WTC11 (cell line): Measurements from ENCODE around the gene UNCX. TPM values are rescaled to one million over a fixed set of nuclear protein-coding genes. Genes with fewer than 3 reads are reported as not detected.

Experiments
- ATAC-seq: fragments of 200-7000 bp; cut with Tn5 transposase; 2 replicates; pipeline ENCODE4 v1.10.0; 2021; ENCODE audit warnings: mild to moderate bottlenecking, moderate library complexity
- CTCF ChIA-PET: fragments of 300-600 bp; sonication (Branson Sonifier 250); formaldehyde crosslinking; loops from one replicate; lab custom pipeline; 2021; ENCODE audit warnings: antibody characterized with exemption; lab: Charles Lee
- POLR2A ChIA-PET: fragments of 350-600 bp; sonication (Branson Sonifier 250); formaldehyde crosslinking; loops from one replicate; lab custom pipeline; 2021; ENCODE audit warnings: antibody characterized with exemption; lab: Charles Lee
- DNase-seq: peaks from one replicate; pipeline ENCODE4 v3.0.0; 2021; ENCODE audit warnings: low spot score
- H3K27ac Mint-ChIP-seq: 2 replicates; pipeline ENCODE4 v1.8.0; 2021; ENCODE audit warnings: mixed read lengths
- H3K27me3 Mint-ChIP-seq: 2 replicates; pipeline ENCODE4 v1.8.0; 2021; ENCODE audit warnings: low read depth, mild to moderate bottlenecking, moderate library complexity, mixed read lengths
- H3K36me3 Mint-ChIP-seq: 2 replicates; pipeline ENCODE4 v1.8.0; 2021; ENCODE audit warnings: mixed read lengths
- H3K4me1 Mint-ChIP-seq: 2 replicates; pipeline ENCODE4 v1.8.0; 2022; ENCODE audit warnings: mixed read lengths
- H3K4me3 Mint-ChIP-seq: 2 replicates; pipeline ENCODE4 v1.8.0; 2021; ENCODE audit warnings: mild to moderate bottlenecking, moderate library complexity, mixed read lengths
- H3K9me3 Mint-ChIP-seq: 2 replicates; pipeline ENCODE4 v1.8.0; 2021; ENCODE audit warnings: mixed read lengths
- FOXJ3 ChIP-seq: sonication (generic); formaldehyde crosslinking; IDR thresholded peaks from 2 replicates; pipeline ENCODE4 v1.9.0; 2021; ENCODE audit warnings: missing genetic modification reagents, mild to moderate bottlenecking, borderline replicate concordance
- HMGA2 ChIP-seq: fragments of 250-450 bp; sonication (Bioruptor Pico); IDR thresholded peaks from 2 replicates; pipeline ENCODE4 v1.4.0; 2021; ENCODE audit warnings: mild to moderate bottlenecking, moderate library complexity
- JAZF1 ChIP-seq: fragments of 250-450 bp; sonication (Bioruptor Pico); IDR thresholded peaks from 2 replicates; pipeline ENCODE4 v1.9.0; 2021; ENCODE audit warnings: moderate library complexity, mild to moderate bottlenecking, inconsistent platforms
- MYBL2 ChIP-seq: sonication (generic); formaldehyde crosslinking; IDR thresholded peaks from 2 replicates; pipeline ENCODE4 v1.8.1; 2023; ENCODE audit warnings: mild to moderate bottlenecking, moderate library complexity, missing genetic modification reagents
- PRRX2 ChIP-seq: fragments of 250-450 bp; sonication (Bioruptor Pico); IDR thresholded peaks from 2 replicates; pipeline ENCODE4 v1.8.0; 2021; ENCODE audit warnings: mild to moderate bottlenecking
- RORB ChIP-seq: fragments of 250-450 bp; sonication (Bioruptor Pico); IDR thresholded peaks from 2 replicates; pipeline ENCODE4 v1.9.0; 2021; ENCODE audit warnings: mild to moderate bottlenecking
- SP1 ChIP-seq: sonication (generic); formaldehyde crosslinking; conservative IDR thresholded peaks from 2 replicates; pipeline ENCODE4 v1.8.1; 2022; ENCODE audit warnings: missing genetic modification reagents
- ZNF263 ChIP-seq: sonication (generic); formaldehyde crosslinking; IDR thresholded peaks from 2 replicates; pipeline ENCODE4 v1.8.1; 2022; ENCODE audit warnings: low read depth, mild to moderate bottlenecking, moderate library complexity, missing genetic modification reagents
- ZNF671 ChIP-seq: fragments of 250-450 bp; sonication (Bioruptor Pico); IDR thresholded peaks from 2 replicates; pipeline ENCODE4 v1.8.0; 2021; ENCODE audit warnings: mild to moderate bottlenecking
- total RNA-seq: library from RNA; stranded (reverse); gene quantifications from 3 replicates; pipeline ENCODE4 v1.2.3, GENCODE V29; 2021
- TF ChIP-seq, protein P1 (sequence below): fragments of 250-450 bp; sonication (Bioruptor Pico); IDR thresholded peaks from 2 replicates; pipeline ENCODE4 v1.9.0; 2021; ENCODE audit warnings: mild to moderate bottlenecking
- TF ChIP-seq, protein P2 (sequence below): fragments of 200-600 bp; IDR thresholded peaks from 2 replicates; pipeline ENCODE4 v1.8.0; 2022; ENCODE audit warnings: antibody characterized with exemption
- TF ChIP-seq, protein P3 (sequence below): sonication (generic); formaldehyde crosslinking; IDR thresholded peaks from 2 replicates; pipeline ENCODE4 v1.8.0; 2023; ENCODE audit warnings: missing genetic modification reagents
- TF ChIP-seq, protein P4 (sequence below): sonication (generic); formaldehyde crosslinking; conservative IDR thresholded peaks from 2 replicates; pipeline ENCODE4 v1.8.1; 2022; ENCODE audit warnings: mild to moderate bottlenecking, missing genetic modification reagents
- TF ChIP-seq, protein P5 (sequence below): sonication (generic); formaldehyde crosslinking; IDR thresholded peaks from 2 replicates; pipeline ENCODE4 v1.8.1; 2022; ENCODE audit warnings: low read depth, missing genetic modification reagents, borderline replicate concordance
- TF ChIP-seq, protein P6 (sequence below): sonication (generic); formaldehyde crosslinking; IDR thresholded peaks from 2 replicates; pipeline ENCODE4 v1.8.0; 2022; ENCODE audit warnings: missing genetic modification reagents
- TF ChIP-seq, protein P7 (sequence below): sonication (generic); formaldehyde crosslinking; IDR thresholded peaks from 2 replicates; pipeline ENCODE4 v1.8.1; 2022; ENCODE audit warnings: missing genetic modification reagents, borderline replicate concordance
- TF ChIP-seq, protein P8 (sequence below): sonication (generic); formaldehyde crosslinking; IDR thresholded peaks from 2 replicates; pipeline ENCODE4 v1.8.1; 2023; ENCODE audit warnings: mild to moderate bottlenecking, missing genetic modification reagents, borderline replicate concordance

The UNCX gene
- total RNA-seq, 1 experiment from 2014 or later: not detected

DNA sequence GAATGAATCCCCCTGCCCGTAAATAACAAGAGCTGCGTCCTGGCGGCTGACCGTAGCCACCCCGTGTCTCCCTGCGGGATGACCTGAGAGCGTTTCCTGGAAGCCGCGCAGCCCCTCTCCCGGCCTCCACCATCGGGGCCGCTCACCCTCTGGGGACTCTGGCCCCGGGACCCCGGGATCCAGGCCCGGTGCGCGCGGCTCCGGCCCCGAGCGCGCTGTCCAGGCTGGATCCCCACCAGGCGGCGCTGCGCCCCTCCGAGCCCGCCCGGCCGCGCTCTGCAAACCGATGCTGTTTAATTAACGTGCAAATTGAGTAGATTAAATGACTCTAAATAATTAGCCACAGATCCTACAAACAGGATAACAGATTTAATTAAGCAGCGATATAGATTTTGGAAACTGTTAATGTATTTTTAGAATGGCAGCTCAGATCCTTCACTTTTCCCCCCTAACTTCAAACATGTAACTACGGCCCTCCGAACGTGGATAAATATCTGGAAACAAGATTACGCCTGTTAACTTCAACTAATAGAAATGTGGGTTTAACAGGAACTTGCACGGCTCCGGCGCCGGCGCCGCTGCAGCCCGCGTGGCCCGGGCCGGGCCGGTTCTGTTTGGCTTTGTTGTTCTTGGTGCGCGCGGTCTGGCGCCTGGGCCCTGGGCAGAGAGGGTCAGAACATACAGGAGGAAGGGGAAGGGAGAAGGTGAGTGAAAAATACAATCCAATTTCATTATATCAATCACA lies 7.1 kb upstream of the UNCX start:
- ATAC-seq (peak; percentile 13; the same call in 1 of the 2 replicates), DNase-seq (peak; percentile 68)
- Mint-ChIP-seq H3K27ac (no peak overlapping the region), H3K36me3 (no peaks in the 10 kb centered on the region), H3K4me3 (peak overlapping the region; percentile 52), H3K9me3 (no peaks in the 10 kb centered on the region), H3K4me1 (peaks cover 33% of the 10 kb centered on the region), H3K27me3 (peaks cover 95% of the 10 kb centered on the region)
- ChIA-PET CTCF (interaction anchor here (0.9 to 3.2 kb wide), 15 partner anchors 13 to 248 kb away, joined by 3 to 13 read pairs (median 6); no protein-coding TSS in a partner anchor), POLR2A (interaction anchor here (1.5 kb wide), 1 partner anchor 23 kb away, joined by 3 read pairs; no protein-coding TSS in a partner anchor)
- TF ChIP-seq MYBL2 (CRISPR knock-in tag) (no peak), SP1 (CRISPR knock-in tag) (0 out of 2 replicates have a peak, but pooled peaks have one; percentile 18), ZNF671 (CRISPR knock-in tag) (no peak), JAZF1 (CRISPR knock-in tag) (no peak), PRRX2 (no peak), HMGA2 (CRISPR knock-in tag) (no peak), ZNF263 (CRISPR knock-in tag) (no peak)
- TF ChIP-seq, protein P1, sequence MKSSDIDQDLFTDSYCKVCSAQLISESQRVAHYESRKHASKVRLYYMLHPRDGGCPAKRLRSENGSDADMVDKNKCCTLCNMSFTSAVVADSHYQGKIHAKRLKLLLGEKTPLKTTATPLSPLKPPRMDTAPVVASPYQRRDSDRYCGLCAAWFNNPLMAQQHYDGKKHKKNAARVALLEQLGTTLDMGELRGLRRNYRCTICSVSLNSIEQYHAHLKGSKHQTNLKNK (CRISPR knock-in tag): no peak
- TF ChIP-seq, protein P2, sequence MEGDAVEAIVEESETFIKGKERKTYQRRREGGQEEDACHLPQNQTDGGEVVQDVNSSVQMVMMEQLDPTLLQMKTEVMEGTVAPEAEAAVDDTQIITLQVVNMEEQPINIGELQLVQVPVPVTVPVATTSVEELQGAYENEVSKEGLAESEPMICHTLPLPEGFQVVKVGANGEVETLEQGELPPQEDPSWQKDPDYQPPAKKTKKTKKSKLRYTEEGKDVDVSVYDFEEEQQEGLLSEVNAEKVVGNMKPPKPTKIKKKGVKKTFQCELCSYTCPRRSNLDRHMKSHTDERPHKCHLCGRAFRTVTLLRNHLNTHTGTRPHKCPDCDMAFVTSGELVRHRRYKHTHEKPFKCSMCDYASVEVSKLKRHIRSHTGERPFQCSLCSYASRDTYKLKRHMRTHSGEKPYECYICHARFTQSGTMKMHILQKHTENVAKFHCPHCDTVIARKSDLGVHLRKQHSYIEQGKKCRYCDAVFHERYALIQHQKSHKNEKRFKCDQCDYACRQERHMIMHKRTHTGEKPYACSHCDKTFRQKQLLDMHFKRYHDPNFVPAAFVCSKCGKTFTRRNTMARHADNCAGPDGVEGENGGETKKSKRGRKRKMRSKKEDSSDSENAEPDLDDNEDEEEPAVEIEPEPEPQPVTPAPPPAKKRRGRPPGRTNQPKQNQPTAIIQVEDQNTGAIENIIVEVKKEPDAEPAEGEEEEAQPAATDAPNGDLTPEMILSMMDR: peak; percentile 82
- TF ChIP-seq, protein P3, sequence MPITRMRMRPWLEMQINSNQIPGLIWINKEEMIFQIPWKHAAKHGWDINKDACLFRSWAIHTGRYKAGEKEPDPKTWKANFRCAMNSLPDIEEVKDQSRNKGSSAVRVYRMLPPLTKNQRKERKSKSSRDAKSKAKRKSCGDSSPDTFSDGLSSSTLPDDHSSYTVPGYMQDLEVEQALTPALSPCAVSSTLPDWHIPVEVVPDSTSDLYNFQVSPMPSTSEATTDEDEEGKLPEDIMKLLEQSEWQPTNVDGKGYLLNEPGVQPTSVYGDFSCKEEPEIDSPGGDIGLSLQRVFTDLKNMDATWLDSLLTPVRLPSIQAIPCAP: no peak
- TF ChIP-seq, protein P4, sequence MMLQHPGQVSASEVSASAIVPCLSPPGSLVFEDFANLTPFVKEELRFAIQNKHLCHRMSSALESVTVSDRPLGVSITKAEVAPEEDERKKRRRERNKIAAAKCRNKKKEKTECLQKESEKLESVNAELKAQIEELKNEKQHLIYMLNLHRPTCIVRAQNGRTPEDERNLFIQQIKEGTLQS (CRISPR knock-in tag): no peak

DNA sequence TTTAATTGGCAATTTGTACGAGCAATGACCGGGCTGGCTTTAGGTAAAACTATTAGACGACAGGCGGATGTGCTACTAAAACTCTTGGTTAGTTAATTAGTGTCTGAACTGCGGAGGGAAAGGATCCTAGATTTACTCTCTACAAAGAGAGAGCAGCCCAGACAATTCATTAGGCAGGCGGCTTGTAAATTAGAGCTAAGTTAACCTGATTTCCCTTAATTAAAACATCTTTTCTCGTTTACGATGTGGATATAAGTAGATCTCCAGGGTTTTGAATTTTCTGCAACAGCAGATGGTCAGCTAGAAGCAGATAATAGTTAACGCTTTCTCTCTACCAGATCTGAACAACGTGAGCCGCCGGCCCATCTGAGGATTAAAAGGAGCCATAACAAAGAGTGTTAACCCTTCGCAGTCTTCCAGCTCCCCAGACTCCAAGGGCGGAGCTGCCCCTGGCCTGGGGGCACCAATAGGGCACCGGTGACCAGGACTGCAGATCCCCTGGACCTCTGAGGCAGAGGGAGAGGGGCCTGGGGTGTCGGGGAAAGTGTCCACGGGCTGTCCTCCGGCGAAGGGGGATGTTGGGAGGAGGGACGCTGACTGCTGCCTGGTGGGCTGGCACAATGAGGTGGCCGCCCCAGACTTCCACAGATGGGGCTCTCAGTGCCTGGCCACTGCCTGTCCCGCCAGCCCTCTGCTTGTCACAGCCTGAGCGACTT lies 6.3 kb upstream of the UNCX start:
- H3K27me3 Mint-ChIP-seq: peaks cover 95% of the 10 kb centered on the region
- H3K27ac Mint-ChIP-seq: no peak overlapping the region
- H3K9me3 Mint-ChIP-seq: no peaks in the 10 kb centered on the region
- peak overlapping the region; percentile 52 for H3K4me3 Mint-ChIP-seq
- H3K36me3 Mint-ChIP-seq: no peaks in the 10 kb centered on the region
- ChIA-PET CTCF (interaction anchor here (0.5 to 3.2 kb wide), 20 partner anchors 9 to 248 kb away, joined by 3 to 13 read pairs (median 5); no protein-coding TSS in a partner anchor), POLR2A (interaction anchor here (0.9 to 1.5 kb wide), 2 partner anchors 13 to 19 kb away, joined by 3 to 4 read pairs; no protein-coding TSS in a partner anchor)
- DNase-seq: peak; percentile 29
- ATAC-seq: no peak
- peaks cover 39% of the 10 kb centered on the region for H3K4me1 Mint-ChIP-seq
- TF ChIP-seq, protein P5, sequence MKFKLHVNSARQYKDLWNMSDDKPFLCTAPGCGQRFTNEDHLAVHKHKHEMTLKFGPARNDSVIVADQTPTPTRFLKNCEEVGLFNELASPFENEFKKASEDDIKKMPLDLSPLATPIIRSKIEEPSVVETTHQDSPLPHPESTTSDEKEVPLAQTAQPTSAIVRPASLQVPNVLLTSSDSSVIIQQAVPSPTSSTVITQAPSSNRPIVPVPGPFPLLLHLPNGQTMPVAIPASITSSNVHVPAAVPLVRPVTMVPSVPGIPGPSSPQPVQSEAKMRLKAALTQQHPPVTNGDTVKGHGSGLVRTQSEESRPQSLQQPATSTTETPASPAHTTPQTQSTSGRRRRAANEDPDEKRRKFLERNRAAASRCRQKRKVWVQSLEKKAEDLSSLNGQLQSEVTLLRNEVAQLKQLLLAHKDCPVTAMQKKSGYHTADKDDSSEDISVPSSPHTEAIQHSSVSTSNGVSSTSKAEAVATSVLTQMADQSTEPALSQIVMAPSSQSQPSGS: no peak
- TF ChIP-seq, protein P6, sequence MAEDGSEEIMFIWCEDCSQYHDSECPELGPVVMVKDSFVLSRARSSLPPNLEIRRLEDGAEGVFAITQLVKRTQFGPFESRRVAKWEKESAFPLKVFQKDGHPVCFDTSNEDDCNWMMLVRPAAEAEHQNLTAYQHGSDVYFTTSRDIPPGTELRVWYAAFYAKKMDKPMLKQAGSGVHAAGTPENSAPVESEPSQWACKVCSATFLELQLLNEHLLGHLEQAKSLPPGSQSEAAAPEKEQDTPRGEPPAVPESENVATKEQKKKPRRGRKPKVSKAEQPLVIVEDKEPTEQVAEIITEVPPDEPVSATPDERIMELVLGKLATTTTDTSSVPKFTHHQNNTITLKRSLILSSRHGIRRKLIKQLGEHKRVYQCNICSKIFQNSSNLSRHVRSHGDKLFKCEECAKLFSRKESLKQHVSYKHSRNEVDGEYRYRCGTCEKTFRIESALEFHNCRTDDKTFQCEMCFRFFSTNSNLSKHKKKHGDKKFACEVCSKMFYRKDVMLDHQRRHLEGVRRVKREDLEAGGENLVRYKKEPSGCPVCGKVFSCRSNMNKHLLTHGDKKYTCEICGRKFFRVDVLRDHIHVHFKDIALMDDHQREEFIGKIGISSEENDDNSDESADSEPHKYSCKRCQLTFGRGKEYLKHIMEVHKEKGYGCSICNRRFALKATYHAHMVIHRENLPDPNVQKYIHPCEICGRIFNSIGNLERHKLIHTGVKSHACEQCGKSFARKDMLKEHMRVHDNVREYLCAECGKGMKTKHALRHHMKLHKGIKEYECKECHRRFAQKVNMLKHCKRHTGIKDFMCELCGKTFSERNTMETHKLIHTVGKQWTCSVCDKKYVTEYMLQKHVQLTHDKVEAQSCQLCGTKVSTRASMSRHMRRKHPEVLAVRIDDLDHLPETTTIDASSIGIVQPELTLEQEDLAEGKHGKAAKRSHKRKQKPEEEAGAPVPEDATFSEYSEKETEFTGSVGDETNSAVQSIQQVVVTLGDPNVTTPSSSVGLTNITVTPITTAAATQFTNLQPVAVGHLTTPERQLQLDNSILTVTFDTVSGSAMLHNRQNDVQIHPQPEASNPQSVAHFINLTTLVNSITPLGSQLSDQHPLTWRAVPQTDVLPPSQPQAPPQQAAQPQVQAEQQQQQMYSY (CRISPR knock-in tag): no peak
- TF ChIP-seq, protein P7, sequence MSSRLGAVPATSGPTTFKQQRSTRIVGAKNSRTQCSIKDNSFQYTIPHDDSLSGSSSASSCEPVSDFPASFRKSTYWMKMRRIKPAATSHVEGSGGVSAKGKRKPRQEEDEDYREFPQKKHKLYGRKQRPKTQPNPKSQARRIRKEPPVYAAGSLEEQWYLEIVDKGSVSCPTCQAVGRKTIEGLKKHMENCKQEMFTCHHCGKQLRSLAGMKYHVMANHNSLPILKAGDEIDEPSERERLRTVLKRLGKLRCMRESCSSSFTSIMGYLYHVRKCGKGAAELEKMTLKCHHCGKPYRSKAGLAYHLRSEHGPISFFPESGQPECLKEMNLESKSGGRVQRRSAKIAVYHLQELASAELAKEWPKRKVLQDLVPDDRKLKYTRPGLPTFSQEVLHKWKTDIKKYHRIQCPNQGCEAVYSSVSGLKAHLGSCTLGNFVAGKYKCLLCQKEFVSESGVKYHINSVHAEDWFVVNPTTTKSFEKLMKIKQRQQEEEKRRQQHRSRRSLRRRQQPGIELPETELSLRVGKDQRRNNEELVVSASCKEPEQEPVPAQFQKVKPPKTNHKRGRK (CRISPR knock-in tag): no peak
- no peak for TF ChIP-seq RORB (CRISPR knock-in tag)
- TF ChIP-seq, protein P4 (CRISPR knock-in tag): no peak
- TF ChIP-seq, protein P8, sequence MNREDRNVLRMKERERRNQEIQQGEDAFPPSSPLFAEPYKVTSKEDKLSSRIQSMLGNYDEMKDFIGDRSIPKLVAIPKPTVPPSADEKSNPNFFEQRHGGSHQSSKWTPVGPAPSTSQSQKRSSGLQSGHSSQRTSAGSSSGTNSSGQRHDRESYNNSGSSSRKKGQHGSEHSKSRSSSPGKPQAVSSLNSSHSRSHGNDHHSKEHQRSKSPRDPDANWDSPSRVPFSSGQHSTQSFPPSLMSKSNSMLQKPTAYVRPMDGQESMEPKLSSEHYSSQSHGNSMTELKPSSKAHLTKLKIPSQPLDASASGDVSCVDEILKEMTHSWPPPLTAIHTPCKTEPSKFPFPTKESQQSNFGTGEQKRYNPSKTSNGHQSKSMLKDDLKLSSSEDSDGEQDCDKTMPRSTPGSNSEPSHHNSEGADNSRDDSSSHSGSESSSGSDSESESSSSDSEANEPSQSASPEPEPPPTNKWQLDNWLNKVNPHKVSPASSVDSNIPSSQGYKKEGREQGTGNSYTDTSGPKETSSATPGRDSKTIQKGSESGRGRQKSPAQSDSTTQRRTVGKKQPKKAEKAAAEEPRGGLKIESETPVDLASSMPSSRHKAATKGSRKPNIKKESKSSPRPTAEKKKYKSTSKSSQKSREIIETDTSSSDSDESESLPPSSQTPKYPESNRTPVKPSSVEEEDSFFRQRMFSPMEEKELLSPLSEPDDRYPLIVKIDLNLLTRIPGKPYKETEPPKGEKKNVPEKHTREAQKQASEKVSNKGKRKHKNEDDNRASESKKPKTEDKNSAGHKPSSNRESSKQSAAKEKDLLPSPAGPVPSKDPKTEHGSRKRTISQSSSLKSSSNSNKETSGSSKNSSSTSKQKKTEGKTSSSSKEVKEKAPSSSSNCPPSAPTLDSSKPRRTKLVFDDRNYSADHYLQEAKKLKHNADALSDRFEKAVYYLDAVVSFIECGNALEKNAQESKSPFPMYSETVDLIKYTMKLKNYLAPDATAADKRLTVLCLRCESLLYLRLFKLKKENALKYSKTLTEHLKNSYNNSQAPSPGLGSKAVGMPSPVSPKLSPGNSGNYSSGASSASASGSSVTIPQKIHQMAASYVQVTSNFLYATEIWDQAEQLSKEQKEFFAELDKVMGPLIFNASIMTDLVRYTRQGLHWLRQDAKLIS (CRISPR knock-in tag): no peak
- no peak for TF ChIP-seq FOXJ3 (CRISPR knock-in tag)
- TF ChIP-seq, all 79 proteins: peak for 0
